Stimulated activated CD4-positive, alpha-beta T cell treated with anti-CD3 and anti-CD28 coated beads, Interleukin-12 subunit alpha, Interleukin-12 subunit beta, amount 100 ng/mL, for 48 hours (primary cell): ENCODE results near the gene GTPBP10.
"Not testable (repeated sequence)": the region's sequence is repeated elsewhere in the genome, so short reads cannot be mapped to it uniquely, and the experiment has no call there.

Experiments used
- DNase-seq, 3 donors: peaks; one replicate each; pipeline ENCODE4 v3.0.0-alpha.2; 2020; ENCODE audit warnings: low read depth in 2 of 3, low spot score in 1 of 3

Gene GTPBP10, protein sequence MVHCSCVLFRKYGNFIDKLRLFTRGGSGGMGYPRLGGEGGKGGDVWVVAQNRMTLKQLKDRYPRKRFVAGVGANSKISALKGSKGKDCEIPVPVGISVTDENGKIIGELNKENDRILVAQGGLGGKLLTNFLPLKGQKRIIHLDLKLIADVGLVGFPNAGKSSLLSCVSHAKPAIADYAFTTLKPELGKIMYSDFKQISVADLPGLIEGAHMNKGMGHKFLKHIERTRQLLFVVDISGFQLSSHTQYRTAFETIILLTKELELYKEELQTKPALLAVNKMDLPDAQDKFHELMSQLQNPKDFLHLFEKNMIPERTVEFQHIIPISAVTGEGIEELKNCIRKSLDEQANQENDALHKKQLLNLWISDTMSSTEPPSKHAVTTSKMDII

DNA sequence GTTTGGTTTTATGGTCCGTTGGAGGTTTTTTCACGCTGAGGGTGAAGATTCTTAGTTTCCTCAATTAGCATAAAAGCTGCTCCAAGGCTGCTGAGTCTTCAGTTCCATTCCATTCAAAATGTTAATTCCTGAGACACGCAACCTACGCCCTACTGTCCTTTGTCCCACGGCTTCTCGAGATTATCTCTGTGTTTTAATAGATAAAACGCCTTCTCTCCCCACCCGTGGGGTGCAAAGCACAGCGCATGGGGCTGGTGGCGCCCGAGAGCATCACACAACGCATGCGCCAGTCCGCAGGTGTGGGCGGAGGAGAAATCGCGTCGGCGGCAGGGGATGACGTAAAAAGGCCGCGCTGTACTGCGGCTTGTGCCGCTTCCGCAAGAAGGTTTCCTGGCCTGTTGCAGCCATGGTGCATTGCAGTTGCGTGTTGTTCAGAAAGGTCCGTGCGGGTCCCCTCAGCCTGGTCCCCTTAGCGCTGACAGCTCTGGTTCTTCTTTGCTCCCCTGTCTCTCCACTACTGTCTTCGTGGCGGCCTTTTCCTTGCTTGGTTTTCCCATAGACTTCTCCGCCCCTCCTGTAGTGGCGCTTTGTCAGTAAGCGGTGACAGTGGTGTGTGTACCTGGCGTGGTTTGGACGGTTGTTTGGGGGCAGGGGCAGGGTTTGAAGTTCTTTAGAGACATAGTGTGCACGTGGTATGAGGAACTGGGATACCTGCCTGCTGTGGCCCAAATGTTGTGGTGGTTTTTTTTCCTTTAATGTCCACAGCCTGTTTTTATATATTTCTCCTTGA is at the start of gene GTPBP10:
GTPBP10 (plus strand) TSS at position 381 of the 790 bp plus-strand sequence; CDS start at position 407, 26 bp downstream.
- DNase-seq = peak; percentile 87 to 95 (median 93)

DNA sequence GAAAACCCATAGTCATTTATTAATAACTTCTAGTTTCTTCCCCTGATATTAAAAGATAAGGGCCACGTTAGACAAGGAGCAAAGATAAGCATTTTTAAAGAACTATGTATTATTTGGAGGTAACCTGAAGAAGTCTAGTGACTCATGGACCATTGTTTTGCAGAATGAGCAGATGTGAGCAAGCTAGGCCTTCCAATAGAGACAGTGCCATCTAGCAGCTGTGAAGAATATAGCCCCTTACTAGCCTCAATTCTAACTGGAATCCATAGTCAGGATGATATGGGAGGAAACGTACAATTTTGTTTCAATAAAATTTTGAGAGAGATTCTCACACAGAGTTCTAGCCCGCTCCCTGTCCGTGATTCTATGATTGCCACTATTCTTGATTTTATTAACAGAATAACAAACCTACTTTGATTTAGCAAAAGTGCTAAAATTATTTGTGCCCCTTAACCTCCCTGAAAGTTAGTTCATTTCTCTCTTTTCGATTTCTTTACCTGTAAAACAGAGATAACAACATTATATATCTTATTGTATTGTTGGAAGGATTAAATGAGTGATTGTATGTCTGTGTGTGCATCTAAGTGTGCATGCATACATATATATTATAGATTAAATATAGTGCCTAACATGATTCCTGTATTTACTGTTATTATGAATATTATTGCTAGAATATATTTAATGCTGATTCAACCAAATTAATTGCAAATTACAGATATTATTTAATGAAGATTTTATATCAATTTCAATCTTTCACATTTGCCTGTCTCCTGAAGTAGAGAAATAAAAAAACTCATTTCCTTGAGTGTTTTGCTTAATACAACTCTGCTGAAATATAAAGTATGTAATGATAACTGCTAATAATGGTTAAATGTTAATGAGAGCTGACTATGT is 48.1 kb upstream of the GTPBP10 start:
- DNase-seq = no peak

GRCh38 chr7:90303241-90303640 is 43.3 kb upstream of the GTPBP10 start:
- no peak for DNase-seq

DNA sequence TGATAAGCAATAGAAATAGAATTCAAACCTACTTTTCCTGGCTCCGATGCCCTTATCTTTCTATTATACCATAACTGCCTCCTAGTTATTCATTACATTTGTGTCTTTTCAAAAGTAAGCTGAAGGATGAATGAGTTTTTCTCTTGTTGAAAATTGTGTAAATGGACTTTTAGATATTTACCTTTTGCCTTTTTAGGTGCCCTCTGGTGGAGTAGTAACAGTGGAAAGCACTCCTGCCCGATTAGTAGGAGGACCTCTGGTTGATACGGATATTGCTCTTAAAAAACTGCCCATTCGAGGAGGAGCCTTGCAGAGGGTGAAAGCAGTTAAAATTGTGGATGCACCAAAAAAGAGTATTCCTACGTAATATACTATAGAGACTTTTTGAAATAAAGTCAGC is 36.6 kb upstream of the GTPBP10 start:
- no peak for DNase-seq

- no peak for DNase-seq
Measured at GRCh38 chr7:90311175-90311574, 35.3 kb upstream of the GTPBP10 start.

GRCh38 chr7:90312745-90313144 is 33.8 kb upstream of the GTPBP10 start:
- no peak for DNase-seq

GRCh38 chr7:90313907-90314306 is 32.6 kb upstream of the GTPBP10 start:
- no peak for DNase-seq

DNA sequence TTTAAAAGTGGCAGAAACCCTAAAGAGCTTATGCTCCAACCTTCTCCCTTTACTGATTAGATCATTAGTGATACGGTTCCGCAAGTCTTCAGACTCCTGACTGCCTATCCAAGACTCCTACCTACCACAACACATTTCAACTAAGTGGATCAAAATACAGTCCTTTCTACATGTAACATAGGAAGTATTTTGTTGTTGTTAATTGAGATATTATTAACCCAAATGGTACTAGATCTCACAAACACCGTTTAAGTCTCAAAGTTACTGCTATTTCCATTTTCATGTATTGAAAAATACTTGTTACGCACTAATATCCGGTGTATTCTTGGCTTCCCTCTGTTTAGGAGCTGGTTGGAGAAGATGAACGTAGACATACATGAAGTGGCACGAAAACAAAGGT is 26.5 kb upstream of the GTPBP10 start:
- DNase-seq = no peak

DNA sequence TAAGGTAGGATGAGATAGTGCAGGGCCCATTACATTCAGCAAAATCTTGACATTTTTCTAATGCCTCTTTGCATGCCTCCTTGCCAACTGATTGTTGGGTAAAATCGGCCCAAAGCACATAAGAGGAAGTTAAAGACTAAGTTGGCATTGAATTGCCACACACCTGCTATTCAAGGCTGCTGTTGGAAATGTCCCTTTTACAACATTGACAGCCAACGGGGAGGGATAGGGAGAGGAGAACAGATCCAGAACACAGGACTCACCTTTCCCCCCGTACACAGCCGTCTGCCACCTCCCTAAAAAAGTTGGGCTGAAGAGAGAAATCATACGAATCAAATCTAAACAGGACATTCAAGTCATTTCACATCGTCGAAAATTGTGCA is 26.1 kb upstream of the GTPBP10 start:
- DNase-seq = no peak

DNA sequence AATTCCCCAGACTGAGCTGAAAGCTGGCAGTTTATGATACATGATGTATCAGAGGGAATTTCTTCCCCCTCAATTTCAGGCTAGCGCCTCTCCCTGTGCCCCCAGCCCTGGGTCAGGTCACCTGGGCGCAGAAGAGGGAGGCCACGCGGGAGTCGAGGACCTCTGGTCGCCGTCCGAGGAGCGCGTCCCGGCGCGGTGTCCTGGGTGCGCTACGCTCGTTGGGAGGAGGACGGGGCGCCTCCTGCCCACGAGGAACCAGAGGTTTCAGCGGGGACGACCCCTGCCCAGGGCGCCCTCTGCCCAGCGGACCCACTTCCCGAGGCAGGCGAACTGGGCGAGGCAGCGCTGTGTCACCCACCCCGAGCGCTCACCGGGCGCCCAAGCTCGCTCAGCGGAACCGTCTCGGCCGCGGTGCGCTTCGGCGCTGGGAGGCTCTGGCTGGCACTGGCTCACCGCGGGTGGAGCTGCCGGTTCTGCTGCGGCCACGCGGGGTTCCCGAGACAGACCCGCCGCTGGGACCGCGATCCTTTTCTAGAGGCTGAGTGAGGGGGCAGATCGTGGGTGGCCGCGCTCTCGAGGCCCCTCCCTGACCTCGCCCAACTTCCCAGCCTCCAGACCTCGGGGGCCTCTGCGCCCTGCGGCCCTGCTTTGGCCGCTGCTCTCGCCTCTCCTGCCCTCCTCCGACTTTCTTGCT is 25.6 kb upstream of the GTPBP10 start, which contains the start of gene FAM237B:
FAM237B (minus strand) TSS at position 504 of the 694 bp plus-strand sequence. CDS start 1,556 bp downstream, outside the sequence.
- no peak for DNase-seq

GRCh38 chr7:90322837-90323236 is 23.7 kb upstream of the GTPBP10 start:
- DNase-seq = no peak

DNA sequence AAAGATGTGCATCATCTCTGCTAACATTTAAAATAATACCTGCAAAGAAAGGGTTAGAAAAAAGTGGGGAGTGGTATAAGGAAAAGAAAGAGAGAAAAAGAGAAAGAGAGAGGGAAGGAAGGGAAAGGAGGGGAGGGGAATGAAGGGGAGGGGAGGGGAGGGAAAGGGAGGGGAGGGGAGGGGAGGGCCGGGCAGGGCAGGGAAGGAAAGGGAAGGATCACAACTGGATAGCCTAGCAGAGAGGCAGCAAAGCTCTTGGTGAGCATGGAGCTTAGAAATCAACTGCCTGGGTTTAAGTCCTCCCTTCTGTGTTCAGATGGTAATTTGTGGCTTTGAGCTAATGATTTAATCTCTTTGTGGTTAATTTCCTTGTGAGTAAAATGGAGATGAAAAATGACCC is 20.0 kb upstream of the GTPBP10 start:
- DNase-seq = no peak

DNA sequence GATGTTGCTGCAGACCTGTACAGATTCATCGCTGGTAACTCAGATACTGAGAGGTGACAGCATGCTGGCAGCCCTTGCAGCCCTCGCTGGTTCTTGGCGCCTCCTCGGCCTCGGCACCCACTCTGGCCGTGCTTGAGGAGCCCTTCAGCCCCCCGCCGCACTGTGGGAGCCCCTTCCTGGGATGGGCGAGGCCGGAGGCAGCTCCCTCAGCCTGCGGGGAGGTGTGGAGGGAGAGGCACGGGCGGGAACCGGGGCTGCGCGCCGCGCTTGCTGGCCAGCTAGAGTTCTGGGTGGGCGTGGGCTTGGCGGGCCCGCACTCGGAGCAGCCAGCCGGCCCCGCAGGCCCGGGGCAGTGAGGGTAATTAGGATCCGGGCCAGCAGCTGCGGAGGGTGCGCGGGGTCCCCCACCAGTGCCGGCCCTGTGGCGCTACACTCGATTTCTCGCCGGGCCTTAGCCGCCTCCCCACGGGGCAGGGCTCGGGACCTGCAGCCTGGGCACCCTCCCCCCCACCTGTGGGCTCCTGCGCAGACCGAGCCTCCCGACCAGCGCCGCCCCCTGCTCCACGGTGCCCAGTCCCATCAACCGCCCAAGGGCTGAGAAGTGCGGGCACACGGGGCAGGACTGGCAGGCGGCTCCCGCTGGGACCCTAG is 12.2 kb upstream of the GTPBP10 start:
- no peak for DNase-seq

- DNase-seq = not testable (repeated sequence)
Measured at GRCh38 chr7:90334926-90335325, 11.6 kb upstream of the GTPBP10 start.

- no peak for DNase-seq
Measured at GRCh38 chr7:90337106-90337505, 9.4 kb upstream of the GTPBP10 start.

DNA sequence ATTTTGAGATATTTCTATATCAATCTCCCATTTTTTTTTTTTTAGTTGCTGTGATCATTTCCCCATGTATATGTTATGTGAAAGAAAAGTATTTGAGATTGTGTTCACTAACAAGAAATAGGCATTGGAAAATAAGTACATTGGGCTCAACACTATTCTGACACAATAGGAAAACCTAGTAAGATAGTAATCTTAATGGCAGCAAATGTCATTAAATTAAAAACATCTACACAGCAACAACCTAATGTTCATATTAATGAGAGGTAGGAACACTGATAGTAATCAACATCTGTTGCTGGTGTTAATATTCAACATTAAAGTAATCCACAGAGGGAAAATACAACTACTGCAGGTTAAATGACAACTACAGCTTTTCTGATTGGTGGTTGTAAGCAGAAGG is 1.5 kb upstream of the GTPBP10 start:
- no peak for DNase-seq

DNA sequence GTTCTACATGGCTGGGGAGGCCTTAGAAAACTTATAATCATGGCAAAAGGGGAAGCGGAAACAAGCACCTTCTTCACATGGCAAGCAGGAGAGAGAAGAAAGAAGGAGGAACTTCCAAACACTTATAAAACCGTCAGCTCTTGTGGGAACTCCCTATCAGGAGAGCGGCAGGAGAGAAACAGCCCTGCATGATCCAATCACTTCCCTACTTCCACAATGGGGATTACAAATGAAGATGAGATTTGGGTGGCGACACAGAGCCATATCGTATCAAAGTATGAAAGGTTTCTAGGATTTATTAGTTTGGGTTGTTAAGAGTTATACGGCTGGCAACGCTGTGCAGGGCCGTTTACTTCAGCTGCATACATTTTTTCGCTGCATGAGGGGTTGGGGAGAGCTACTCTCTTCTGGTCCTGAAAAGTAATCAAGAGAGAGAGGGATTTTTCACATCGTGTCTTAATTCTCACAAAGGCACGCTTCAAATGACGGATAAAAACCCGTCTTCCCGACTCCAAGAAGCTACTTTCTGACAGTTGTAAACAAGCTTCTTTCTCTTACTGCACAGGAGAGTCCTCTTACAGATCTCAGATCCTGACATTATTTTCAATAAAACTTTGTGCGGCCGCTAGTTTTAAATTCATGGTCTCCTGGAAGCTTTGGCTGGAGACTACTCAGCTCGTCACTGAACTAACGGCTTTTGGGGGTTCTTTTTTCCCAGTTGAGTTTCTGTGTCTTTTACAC is 751 bp upstream of the GTPBP10 start:
- DNase-seq = no peak

DNA sequence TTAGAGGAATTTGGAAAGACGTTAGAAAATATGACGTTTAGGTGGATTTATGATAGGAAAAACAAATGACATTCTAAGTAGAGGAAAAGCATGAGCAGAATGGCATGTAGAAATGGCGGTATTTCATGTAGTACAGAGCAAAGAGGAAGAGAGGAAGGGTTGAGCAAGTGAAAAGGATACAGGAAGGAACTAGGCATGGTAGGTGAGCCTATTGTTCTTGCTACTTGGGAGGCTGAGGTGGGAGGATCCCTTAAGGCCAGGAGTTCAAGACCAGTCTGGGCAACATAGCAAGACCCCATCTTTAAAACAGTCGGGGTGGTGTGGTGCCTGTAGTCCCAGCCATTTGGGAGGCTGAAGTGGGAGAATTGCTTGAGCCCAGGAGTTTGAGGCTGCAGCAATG is 1.2 kb downstream of the GTPBP10 start:
- DNase-seq = no peak

DNA sequence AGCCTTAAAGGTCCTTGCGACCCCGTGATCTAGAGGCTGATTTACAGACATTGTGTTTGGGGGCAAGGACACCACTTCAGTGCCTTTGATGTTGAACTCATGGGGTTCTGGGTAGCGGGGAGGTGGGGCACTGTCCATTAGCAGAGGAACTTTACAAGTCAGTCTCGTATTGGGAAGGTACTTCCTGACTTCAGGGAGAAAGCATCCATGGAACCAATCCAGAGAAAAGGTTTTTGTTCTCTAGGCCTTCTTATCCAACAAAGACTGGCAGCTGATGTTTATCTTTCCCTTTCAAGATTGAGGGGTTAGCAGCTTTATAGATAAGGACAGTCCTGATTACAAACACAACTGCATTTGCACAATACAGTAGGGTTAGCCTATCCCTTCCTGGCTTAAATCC is 2.8 kb downstream of the GTPBP10 start:
- DNase-seq = no peak
